GM18861 (cell line): ENCODE measurements around the gene ZNF333.
"Not testable (repeated sequence)": the region's sequence is repeated elsewhere in the genome, so short reads cannot be mapped to it uniquely, and the experiment has no call there.

Experiments used
- ATAC-seq: cut with Tn5 transposase; IDR thresholded peaks from one replicate; pipeline ENCODE4 v1.9.1; 2021; ENCODE audit not compliant: unreplicated experiment

ZNF333 gene

GRCh38 chr19:14695471-14695870, 5.6 kb downstream of the ZNF333 start:
- ATAC-seq: no peak

DNA sequence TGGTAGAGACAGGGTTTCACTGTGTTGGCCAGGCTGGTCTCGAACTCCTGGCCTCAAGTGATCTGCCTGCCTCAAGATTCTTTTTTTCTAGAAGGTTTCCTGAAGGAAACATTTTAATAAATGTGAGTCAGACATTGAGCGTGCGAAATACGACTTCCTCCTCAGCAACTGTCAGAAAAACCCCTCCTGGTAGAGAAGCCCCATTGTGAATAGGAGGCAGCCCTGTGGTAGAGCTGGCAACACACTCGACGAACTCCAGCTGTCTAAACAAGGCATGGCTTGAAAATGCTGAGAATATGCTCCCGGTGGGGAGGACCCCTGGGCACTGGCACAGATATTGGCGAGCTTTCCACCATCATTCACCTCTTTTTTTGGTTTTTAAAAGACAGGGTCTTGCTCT, 9.8 kb downstream of the ZNF333 start:
- no peak for ATAC-seq

DNA sequence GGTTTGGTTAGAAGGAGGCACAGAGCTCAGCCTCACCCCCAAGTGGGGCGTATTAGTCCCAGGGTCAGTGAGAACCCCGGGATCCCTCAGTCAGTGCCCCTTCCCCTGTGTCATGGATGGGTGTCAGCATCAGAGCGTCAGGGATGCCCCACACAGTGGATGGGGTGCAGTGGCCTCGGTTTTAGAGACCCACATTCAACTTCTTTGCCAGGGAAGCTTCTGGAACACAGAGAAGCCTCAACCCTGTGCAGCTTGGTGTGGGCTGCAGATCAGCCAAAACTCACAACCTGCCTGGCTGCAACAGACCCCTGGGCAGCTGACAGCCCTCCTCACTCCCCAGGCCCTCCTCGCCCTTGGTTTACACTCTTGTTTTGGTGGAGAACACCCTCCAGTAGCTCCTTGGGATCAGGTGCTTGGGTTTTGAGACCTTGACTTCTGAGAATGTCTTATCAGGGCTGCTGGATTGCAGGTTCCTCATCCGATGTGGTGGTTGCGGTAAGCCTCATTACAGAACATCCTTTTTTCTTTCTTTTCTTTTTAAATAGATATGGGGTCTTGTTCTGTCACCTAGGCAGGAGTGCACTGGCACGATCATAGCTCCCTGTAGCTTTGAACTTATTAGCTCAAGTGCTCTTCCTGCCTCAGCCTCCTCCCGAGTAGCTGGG, 11.0 kb downstream of the ZNF333 start:
- ATAC-seq: no peak

GRCh38 chr19:14703833-14704232, 14.0 kb downstream of the ZNF333 start:
- no peak for ATAC-seq

DNA sequence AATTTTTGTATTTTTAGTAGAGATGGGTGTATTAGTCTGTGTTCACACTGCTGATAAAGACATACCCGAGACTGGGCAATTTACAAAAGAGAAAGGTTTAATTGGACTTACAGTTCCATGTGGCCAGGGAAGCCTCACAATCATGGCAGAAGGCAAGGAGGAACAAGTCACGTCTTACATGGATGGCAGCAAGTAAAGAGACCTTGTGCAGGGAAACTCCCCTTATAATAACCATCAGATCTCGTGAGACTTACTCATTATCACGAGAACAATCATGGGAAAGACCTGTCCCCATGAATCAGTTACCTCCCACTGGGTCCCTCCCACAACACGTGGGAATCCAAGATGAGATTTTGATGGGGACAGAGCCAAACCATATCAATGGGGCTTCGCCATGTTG, 14.6 kb downstream of the ZNF333 start:
- ATAC-seq: no peak

GRCh38 chr19:14715841-14716240, 26.0 kb downstream of the ZNF333 start:
- ATAC-seq: no peak

DNA sequence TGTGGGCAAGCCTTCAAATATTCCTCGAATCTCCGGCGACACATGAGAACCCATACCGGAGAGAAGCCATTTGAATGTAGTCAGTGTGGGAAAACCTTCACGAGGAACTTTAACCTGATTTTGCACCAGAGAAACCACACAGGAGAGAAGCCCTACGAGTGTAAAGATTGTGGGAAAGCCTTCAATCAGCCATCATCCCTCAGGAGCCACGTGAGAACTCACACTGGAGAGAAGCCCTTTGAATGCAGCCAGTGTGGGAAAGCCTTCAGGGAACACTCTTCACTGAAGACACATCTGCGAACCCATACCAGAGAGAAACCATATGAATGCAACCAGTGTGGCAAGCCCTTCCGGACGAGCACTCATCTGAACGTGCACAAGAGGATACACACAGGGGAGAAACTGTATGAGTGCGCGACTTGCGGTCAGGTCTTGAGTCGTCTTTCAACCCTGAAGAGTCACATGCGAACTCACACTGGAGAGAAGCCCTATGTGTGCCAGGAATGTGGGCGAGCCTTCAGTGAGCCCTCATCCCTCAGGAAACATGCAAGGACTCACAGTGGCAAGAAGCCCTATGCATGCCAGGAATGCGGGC, 28.8 kb downstream of the ZNF333 start:
- no peak for ATAC-seq

- no peak for ATAC-seq
Observed at GRCh38 chr19:14719162-14719561, 29.3 kb downstream of the ZNF333 start.

GRCh38 chr19:14722127-14722526, 32.3 kb downstream of the ZNF333 start:
- ATAC-seq: no peak

- no peak for ATAC-seq
Observed at GRCh38 chr19:14728595-14728994, 38.7 kb downstream of the ZNF333 start.

DNA sequence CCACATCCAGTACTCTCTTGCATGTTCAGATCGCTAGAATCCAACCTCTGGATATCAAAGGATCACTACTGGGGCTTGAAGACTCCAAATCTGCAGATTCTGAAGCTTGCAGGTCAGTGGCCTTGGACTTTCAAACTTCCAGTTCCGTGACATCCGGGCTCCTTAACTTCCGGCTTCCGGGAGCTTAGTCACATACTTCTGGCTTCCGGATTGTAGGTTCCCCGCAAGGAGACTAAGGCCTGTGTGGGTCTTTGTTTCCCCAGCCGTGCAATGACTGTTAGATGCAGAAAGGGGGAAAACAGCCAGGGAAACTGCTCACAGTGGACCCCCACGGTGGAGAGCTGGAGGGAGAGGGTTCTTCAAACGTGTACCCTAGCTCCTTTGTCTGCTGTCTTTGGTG, 41.4 kb downstream of the ZNF333 start:
- no peak for ATAC-seq

GRCh38 chr19:14732510-14732909, 42.7 kb downstream of the ZNF333 start:
- no peak for ATAC-seq

DNA sequence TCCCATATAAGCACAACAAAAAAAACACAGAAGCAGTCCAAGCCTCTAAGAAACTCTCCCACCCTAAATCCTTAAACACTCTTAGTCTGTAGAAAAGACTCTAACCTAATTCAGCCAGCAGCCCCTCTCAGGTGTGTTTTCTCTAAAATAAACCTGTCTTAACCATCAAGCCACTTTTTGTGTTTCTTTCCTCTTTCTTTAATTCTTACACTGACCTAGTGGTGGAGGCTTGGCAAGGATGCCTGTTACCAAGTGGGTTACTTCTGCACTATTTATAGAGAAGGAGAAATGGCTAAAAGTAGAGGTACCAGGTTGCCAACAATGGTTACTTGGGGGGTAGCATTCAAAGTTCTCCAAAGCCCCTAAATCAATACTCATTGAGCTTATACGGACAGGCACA, 43.7 kb downstream of the ZNF333 start:
- ATAC-seq: no peak

GRCh38 chr19:14735915-14736314, 46.1 kb downstream of the ZNF333 start:
- no peak for ATAC-seq

- no peak for ATAC-seq
Observed at GRCh38 chr19:14746886-14747285, 57.0 kb downstream of the ZNF333 start.

GRCh38 chr19:14748601-14749000, 58.8 kb downstream of the ZNF333 start:
- ATAC-seq: no peak

- no peak for ATAC-seq
Observed at GRCh38 chr19:14758816-14759215, 69.0 kb downstream of the ZNF333 start.

- ATAC-seq: no peak
Observed at GRCh38 chr19:14761607-14762006, 71.8 kb downstream of the ZNF333 start.

DNA sequence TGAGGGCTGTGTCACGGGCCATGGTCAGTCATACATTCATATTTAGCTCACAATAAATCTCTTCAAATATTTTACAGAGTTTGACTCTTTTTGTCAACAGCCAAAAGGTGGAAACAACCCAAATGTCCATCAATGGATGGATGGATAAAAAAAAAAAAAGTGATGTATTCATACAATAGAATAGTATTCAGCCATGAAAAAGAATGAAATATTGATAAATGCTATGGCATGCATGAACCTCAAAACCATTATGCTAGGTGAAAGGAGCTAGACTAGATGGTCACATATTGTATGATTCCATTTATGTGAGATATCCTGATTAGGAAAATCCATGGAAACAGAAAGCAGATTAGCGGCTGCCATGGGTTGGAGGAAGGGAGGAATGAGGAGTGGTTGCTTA, 72.3 kb downstream of the ZNF333 start:
- ATAC-seq: no peak

DNA sequence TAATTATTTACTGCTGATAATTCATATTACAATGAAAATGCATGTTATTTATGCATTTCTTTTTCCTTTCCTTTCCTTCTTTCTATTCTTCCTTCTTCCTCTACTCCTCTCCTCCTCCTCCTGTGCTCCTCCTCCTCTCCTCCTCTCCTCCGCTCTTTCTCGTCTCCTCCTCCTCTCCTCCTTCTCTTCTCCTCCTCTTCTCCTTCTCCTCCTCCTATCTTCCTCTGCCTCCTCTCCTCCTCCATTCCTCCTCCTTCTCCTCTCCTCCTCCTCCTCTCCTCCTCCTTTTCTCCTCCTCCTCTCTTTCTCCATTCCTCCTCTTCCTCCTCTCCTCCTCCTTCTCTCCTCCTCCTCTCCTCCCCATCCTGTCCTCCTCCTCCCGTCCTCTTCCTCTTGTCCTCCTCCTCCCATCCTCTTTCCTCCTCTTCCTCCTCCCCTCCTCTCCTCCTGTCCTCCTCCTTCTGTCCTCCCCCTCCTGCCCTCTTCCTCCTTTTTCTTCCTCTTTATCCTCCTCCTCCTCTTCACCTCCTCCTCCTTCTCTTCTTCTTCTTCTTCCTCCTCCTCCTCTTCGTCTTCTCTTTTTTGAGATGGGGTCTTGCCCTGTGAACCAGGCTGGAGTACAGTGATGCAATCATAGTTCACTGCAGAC, 73.8 kb downstream of the ZNF333 start:
- no peak for ATAC-seq

DNA sequence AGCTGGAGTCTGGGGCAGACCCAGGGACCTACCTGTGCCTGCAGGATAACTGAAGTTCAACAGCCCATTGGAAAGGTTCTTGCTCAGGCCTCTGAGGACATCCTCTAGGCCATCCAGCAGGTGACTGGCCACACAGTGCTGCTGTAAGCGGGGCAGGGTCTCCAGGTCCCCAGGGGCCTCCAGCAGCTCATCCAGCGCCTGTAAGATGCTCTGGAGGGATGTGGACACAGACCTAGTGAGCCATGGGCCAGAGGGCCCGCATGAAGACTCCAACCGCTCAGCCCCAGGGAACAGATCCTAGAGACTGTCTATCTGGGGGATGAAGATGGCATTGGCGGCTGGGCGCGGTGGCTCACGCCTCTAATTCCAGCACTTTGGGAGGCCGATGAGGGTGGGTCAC, 74.6 kb downstream of the ZNF333 start:
- ATAC-seq: no peak

- not testable (repeated sequence) for ATAC-seq
Observed at GRCh38 chr19:14765403-14765802, 75.6 kb downstream of the ZNF333 start.

GRCh38 chr19:14765841-14766240, 76.0 kb downstream of the ZNF333 start:
- not testable (repeated sequence) for ATAC-seq
